ENCODE results near the gene CTSV. TPM values are rescaled to one million over a fixed set of nuclear protein-coding genes. Genes with fewer than 3 reads are reported as not detected.
"Not testable (repeated sequence)": the region's sequence is repeated elsewhere in the genome, so short reads cannot be mapped to it uniquely, and the experiment has no call there.

Gene CTSV
- total and polyA plus RNA-seq, 10 donors: 0.06 to 0.30 (median 0.13) TPM; not detected in 4

- no peak for TF ChIP-seq CTCF (IDR thresholded peaks at IDR 0.05 in 8 of 11, conservative IDR thresholded peaks at IDR 0.05 in 3 of 11)
- no peak for TF ChIP-seq POLR2AphosphoS5 (IDR thresholded peaks at IDR 0.05)
- TF ChIP-seq POLR2A (IDR thresholded peaks at IDR 0.05): no peak
- no peak overlapping the region for H3K4me3 ChIP-seq
- intact Hi-C loops (cut with DNase I; ENCODE audit: low total_unique reads): no loop called here
- H3K9me3 ChIP-seq: no peaks in the 10 kb centered on the region
- 69 to 80% (median 71%) methylated on average over 1 of the region's 1 CpG for WGBS, 5 donors
- H3K27ac ChIP-seq: no peak overlapping the region
- DNase-seq: no peak
- peaks cover 0 to 72% (median 26%) of the 10 kb centered on the region in 7 donors for H3K27me3 ChIP-seq (replicated peaks in 1 of 7)
- H3K36me3 ChIP-seq: no peaks in the 10 kb centered on the region
- no peaks in the 10 kb centered on the region for H3K4me1 ChIP-seq
Measured at GRCh38 chr9:97073506-97073905, 34.6 kb upstream of the CTSV start.

GRCh38 chr9:97072285-97072776 lies 33.4 kb upstream of the CTSV start:
- 69 to 76% (median 73%) methylated on average over 7 of the region's 7 CpGs for WGBS, 5 donors
- H3K9me3 ChIP-seq: no peaks in the 10 kb centered on the region
- intact Hi-C loops (cut with DNase I; ENCODE audit: low total_unique reads): no loop called here
- DNase-seq: no peak
- H3K4me1 ChIP-seq: no peaks in the 10 kb centered on the region
- H3K27me3 ChIP-seq (replicated peaks in 1 of 7): peaks cover 0 to 70% (median 14%) of the 10 kb centered on the region in 7 donors
- no peak overlapping the region for H3K4me3 ChIP-seq
- TF ChIP-seq POLR2A (IDR thresholded peaks at IDR 0.05): no peak
- no peak for TF ChIP-seq POLR2AphosphoS5 (IDR thresholded peaks at IDR 0.05)
- TF ChIP-seq CTCF (IDR thresholded peaks at IDR 0.05 in 8 of 11, conservative IDR thresholded peaks at IDR 0.05 in 3 of 11): no peak
- H3K36me3 ChIP-seq: no peaks in the 10 kb centered on the region
- H3K27ac ChIP-seq: no peak overlapping the region

GRCh38 chr9:97070325-97070724 lies 31.4 kb upstream of the CTSV start:
- peaks cover 0 to 52% (median 0%) of the 10 kb centered on the region in 7 donors for H3K27me3 ChIP-seq (replicated peaks in 1 of 7)
- DNase-seq; intact Hi-C loops (cut with DNase I; ENCODE audit: low total_unique reads); H3K27ac ChIP-seq; H3K36me3 ChIP-seq; H3K4me1 ChIP-seq; H3K4me3 ChIP-seq: not testable (repeated sequence)
- 89 to 95% (median 92%) methylated on average over 4 of the region's 4 CpGs for WGBS, 5 donors
- peaks cover 0 to 15% (median 6%) of the 10 kb centered on the region in 8 donors for H3K9me3 ChIP-seq

- Histone ChIP-seq H3K9me3 (peaks cover 0 to 16% (median 6%) of the 10 kb centered on the region in 8 donors), H3K4me3 (no peak overlapping the region), H3K27ac (no peak overlapping the region), H3K27me3 (replicated peaks in 1 of 7) (peaks cover 0 to 42% (median 0%) of the 10 kb centered on the region in 7 donors), H3K36me3 (no peaks in the 10 kb centered on the region), H3K4me1 (no peaks in the 10 kb centered on the region)
- no peak for TF ChIP-seq POLR2AphosphoS5 (IDR thresholded peaks at IDR 0.05)
- no peak for TF ChIP-seq POLR2A (IDR thresholded peaks at IDR 0.05)
- TF ChIP-seq CTCF (IDR thresholded peaks at IDR 0.05 in 8 of 11, conservative IDR thresholded peaks at IDR 0.05 in 3 of 11): no peak
- WGBS, 5 donors: 94 to 97% (median 95%) methylated on average over 19 of the region's 19 CpGs
- intact Hi-C loops (cut with DNase I; ENCODE audit: low total_unique reads): no loop called here
- DNase-seq: no peak
Measured at GRCh38 chr9:97067490-97067889, 28.5 kb upstream of the CTSV start.

GRCh38 chr9:97064176-97064575 lies 25.2 kb upstream of the CTSV start:
- Histone ChIP-seq H3K27me3 (replicated peaks in 1 of 7) (peaks cover 0 to 22% (median 0%) of the 10 kb centered on the region in 7 donors), H3K4me3 (no peak overlapping the region), H3K27ac (no peak overlapping the region), H3K4me1 (no peaks in the 10 kb centered on the region), H3K9me3 (peaks cover 0 to 16% (median 6%) of the 10 kb centered on the region in 8 donors), H3K36me3 (no peaks in the 10 kb centered on the region)
- 50 to 63% (median 57%) methylated on average over 2 of the region's 2 CpGs for WGBS, 5 donors
- intact Hi-C loops (cut with DNase I; ENCODE audit: low total_unique reads): no loop called here
- TF ChIP-seq POLR2A (IDR thresholded peaks at IDR 0.05) (no peak), POLR2AphosphoS5 (IDR thresholded peaks at IDR 0.05) (no peak), CTCF (IDR thresholded peaks at IDR 0.05 in 8 of 11, conservative IDR thresholded peaks at IDR 0.05 in 3 of 11) (no peak)
- no peak for DNase-seq
